Dendritic cell treated with granulocyte-macrophage colony-stimulating factor and Interleukin-4, amounts not matched to agents 40 ng/mL and 50 ng/mL, for 4 days (primary cell): ENCODE measurements around the gene SCYL1.
A peak's percentile ranks its signal among the peaks of the same experiment; 100 is the strongest.

Source experiments
- H3K27ac Mint-ChIP-seq: one replicate; pipeline ENCODE4 v1.8.0; 2022; ENCODE audit warnings: mild to moderate bottlenecking, mixed read lengths
- H3K27me3 Mint-ChIP-seq: one replicate; pipeline ENCODE4 v1.8.0; 2022; ENCODE audit warnings: mild to moderate bottlenecking, mixed read lengths
- H3K36me3 Mint-ChIP-seq: one replicate; pipeline ENCODE4 v1.8.0; 2022; ENCODE audit warnings: low read depth, mixed read lengths
- H3K4me1 Mint-ChIP-seq: one replicate; pipeline ENCODE4 v1.8.0; 2022; ENCODE audit warnings: low read depth, mixed read lengths
- H3K4me3 Mint-ChIP-seq: one replicate; pipeline ENCODE4 v1.8.0; 2022; ENCODE audit warnings: mild to moderate bottlenecking, moderate library complexity, mixed read lengths
- H3K9me3 Mint-ChIP-seq: one replicate; pipeline ENCODE4 v1.8.0; 2022; ENCODE audit warnings: mixed read lengths
- intact Hi-C: fragments of 100-400 bp; cut with micrococcal nuclease; formaldehyde crosslinking; loops from one replicate; pipeline ENCODE4 v1.15.0; 2022

Gene SCYL1

DNA sequence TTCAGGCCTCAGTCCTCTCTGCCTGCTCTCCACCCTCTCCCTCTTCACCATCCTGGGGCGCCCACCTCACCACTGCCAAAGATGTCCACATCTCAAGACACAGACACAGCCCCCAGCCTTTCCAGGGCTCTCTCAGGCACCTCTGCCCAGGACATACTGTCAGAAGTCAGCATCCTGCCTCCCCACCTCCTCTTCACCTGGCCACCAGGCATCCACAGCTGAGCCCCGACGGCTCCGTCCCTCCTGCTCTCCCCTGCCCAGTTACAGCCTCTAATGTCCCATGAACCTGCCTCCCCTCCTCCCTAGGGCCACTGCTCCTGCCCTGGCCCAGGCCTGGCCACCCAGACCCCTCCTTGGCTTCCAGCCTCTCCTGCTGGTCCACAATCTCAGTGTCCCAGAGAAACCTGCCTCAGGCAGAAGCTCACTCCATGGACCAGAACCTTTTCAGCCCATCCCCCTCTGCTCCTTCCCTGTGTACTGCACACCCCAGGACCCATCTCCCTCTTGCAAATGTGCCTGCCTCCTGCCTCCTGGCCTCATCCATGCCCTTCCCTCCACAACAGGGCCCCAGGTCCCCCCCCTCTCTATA is 30.1 kb downstream of the SCYL1 start:
- Mint-ChIP-seq H3K4me1 (peaks cover 63% of the 10 kb centered on the region), H3K4me3 (no peak overlapping the region), H3K27ac (peak overlapping the region; percentile 39), H3K27me3 (peaks cover 41% of the 10 kb centered on the region), H3K36me3 (no peaks in the 10 kb centered on the region), H3K9me3 (no peaks in the 10 kb centered on the region)
- intact Hi-C loops = no loop called here

GRCh38 chr11:65555693-65556231 is 30.9 kb downstream of the SCYL1 start:
- Mint-ChIP-seq H3K27me3 (peaks cover 49% of the 10 kb centered on the region), H3K36me3 (no peaks in the 10 kb centered on the region), H3K27ac (peak overlapping the region; percentile 39), H3K4me1 (peaks cover 71% of the 10 kb centered on the region), H3K4me3 (no peak overlapping the region), H3K9me3 (no peaks in the 10 kb centered on the region)
- intact Hi-C loops = no loop called here

GRCh38 chr11:65556470-65557279 is 31.8 kb downstream of the SCYL1 start:
- peaks cover 51% of the 10 kb centered on the region for H3K27me3 Mint-ChIP-seq
- no peaks in the 10 kb centered on the region for H3K9me3 Mint-ChIP-seq
- H3K4me3 Mint-ChIP-seq = no peak overlapping the region
- peak overlapping the region; percentile 39 for H3K27ac Mint-ChIP-seq
- no peaks in the 10 kb centered on the region for H3K36me3 Mint-ChIP-seq
- peaks cover 63% of the 10 kb centered on the region for H3K4me1 Mint-ChIP-seq
- intact Hi-C loops = no loop called here

DNA sequence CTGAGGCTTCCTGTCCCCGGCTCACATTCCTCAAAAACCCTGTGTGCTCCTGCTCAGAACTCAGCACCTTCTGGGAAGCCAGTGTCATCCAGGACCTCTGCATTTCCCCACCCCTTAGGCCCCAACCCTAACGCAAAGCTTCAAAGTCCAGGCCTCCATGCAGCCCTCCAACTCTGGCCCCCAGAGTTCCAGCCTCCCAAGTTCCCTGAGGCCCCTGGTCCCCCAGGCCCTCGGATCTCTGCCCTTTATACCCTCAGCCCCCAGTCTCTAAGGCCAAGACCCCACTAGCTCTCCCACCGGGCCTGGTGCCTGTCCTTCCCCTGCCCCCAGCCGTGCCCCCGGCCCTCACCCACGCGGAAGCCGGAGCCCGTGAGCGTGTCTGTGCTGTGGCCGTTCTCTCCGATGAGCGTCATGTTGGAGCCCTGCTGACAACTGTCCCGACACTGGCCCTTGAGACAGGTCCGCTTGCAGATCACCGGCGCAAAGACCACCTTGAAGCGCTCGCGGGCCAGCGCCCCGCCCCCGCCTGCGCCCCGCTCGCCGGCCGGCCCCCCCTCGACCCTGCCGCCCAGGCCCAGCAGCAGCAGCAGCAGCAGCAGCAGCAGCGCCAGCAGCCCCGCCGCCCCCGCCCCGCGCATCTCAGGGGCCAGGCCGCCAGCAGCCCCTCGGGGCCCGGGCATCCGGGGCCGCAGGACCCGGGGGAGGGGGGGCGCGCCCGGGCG is 32.6 kb downstream of the SCYL1 start:
- Mint-ChIP-seq H3K27me3 (peaks cover 54% of the 10 kb centered on the region), H3K36me3 (no peaks in the 10 kb centered on the region), H3K4me3 (peak overlapping the region; percentile 39), H3K4me1 (peaks cover 55% of the 10 kb centered on the region), H3K9me3 (no peaks in the 10 kb centered on the region), H3K27ac (no peak overlapping the region)
- intact Hi-C loops = no loop called here

GRCh38 chr11:65558002-65558929 is 33.4 kb downstream of the SCYL1 start, which contains the start of gene LTBP3:
TSS of gene LTBP3 (minus strand) at chr11:65558359. CDS start at chr11:65557959, 400 bp downstream.
- H3K4me3 Mint-ChIP-seq = peak within 1 kb of the TSS; percentile 65
- H3K27ac Mint-ChIP-seq = peak within 1 kb of the TSS; percentile 28
- H3K9me3 Mint-ChIP-seq = no peaks in the 10 kb centered on the region
- no peaks in the 10 kb centered on the region for H3K36me3 Mint-ChIP-seq
- intact Hi-C loops = no loop called here
- peaks cover 47% of the 10 kb centered on the region for H3K4me1 Mint-ChIP-seq
- peaks cover 56% of the 10 kb centered on the region for H3K27me3 Mint-ChIP-seq

- no peak overlapping the region for H3K27ac Mint-ChIP-seq
- H3K4me3 Mint-ChIP-seq = no peak overlapping the region
- no peaks in the 10 kb centered on the region for H3K9me3 Mint-ChIP-seq
- H3K4me1 Mint-ChIP-seq = peaks cover 47% of the 10 kb centered on the region
- intact Hi-C loops = no loop called here
- no peaks in the 10 kb centered on the region for H3K36me3 Mint-ChIP-seq
- peaks cover 57% of the 10 kb centered on the region for H3K27me3 Mint-ChIP-seq
Observed at GRCh38 chr11:65558930-65559509, 34.1 kb downstream of the SCYL1 start.

DNA sequence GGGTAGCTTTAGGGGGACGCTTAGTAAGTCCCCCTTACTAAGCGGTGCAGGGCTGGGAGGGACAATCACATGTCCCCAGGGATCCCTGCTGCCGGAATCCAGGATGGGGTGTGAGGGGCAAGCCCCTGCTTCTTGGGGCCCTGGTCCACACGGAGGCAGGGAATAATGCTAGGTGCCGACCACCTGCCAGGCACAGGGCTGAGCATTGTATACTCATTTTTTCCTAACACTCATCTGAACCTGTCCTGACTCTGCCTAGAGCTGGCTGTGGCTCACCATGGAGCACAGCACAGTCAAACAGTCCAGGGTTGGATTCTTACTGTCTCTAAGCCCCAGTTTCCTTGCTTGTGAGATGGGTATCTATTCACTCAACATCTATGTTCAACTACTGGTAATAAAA is 34.7 kb downstream of the SCYL1 start:
- H3K27me3 Mint-ChIP-seq = peaks cover 53% of the 10 kb centered on the region
- H3K9me3 Mint-ChIP-seq = no peaks in the 10 kb centered on the region
- intact Hi-C loops = no loop called here
- H3K4me3 Mint-ChIP-seq = no peak overlapping the region
- no peak overlapping the region for H3K27ac Mint-ChIP-seq
- H3K4me1 Mint-ChIP-seq = peaks cover 43% of the 10 kb centered on the region
- no peaks in the 10 kb centered on the region for H3K36me3 Mint-ChIP-seq

GRCh38 chr11:65559951-65560537 is 35.2 kb downstream of the SCYL1 start:
- peaks cover 48% of the 10 kb centered on the region for H3K27me3 Mint-ChIP-seq
- H3K4me1 Mint-ChIP-seq = peaks cover 41% of the 10 kb centered on the region
- no peaks in the 10 kb centered on the region for H3K36me3 Mint-ChIP-seq
- H3K9me3 Mint-ChIP-seq = no peaks in the 10 kb centered on the region
- intact Hi-C loops = no loop called here
- no peak overlapping the region for H3K27ac Mint-ChIP-seq
- no peak overlapping the region for H3K4me3 Mint-ChIP-seq

DNA sequence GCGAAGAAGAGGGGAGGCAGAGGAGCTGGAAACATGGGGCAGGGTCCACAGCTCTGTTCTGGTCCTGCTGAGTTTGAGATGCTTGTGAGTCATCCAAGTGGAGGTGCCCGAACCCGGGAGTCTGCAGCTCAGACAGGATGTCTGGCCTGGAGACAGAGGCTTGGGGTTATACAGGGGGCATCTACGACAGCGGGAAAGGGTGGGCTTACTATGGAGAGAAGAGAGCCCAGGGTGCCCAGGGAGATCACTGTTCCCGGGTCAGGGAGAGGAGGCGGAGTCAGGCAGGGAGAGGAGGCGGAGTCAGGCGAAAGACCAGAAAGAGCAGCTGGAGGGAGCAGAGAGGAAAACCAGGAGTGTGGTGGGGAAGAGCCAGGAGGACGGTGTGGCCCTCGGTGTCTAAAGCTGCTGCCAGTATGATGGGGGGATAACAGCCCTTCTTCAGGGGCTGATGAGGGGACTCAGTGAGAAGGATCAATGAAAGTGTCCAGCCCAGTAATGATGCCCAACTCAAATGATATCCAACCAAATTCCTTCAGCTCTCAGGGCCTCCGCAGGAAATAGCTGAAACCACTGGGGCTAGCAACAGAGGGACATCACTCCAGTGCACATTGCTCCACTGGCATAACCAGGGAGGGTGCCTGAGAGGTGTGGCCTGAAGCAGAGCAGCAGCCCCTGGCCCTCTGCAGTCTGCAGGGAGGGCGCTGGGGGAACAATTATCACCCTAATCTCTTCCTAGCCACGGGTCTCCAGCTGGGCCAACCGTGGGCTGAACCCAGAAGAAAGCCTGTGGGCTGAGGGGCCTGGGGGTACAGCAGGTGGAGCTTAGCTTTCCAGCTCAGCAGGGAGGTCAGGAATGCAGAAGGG is 35.9 kb downstream of the SCYL1 start:
- Mint-ChIP-seq H3K27me3 (peaks cover 44% of the 10 kb centered on the region), H3K27ac (no peak overlapping the region), H3K4me3 (no peak overlapping the region), H3K9me3 (no peaks in the 10 kb centered on the region), H3K4me1 (peaks cover 41% of the 10 kb centered on the region), H3K36me3 (no peaks in the 10 kb centered on the region)
- intact Hi-C loops = no loop called here

DNA sequence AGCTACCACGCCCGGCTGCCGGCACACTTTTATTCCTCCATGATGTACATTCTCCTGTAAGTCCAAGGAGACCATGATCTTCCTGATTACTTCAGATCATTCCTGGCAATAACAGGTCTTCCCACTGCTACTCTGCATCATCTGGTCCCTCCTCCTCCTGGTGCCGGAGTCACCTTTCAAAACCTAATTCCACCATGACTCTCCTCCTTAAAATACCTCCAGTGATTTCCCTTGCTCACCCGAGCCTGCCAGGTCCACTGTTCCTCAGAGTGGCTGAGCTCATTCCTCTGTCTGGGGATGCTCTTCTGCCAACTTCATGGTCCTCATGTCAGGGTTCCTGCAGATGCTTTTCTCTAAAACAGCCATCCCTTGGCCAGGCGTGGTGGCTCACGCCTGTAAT is 37.1 kb downstream of the SCYL1 start:
- H3K27ac Mint-ChIP-seq = no peak overlapping the region
- H3K36me3 Mint-ChIP-seq = peaks cover 5% of the 10 kb centered on the region
- H3K4me1 Mint-ChIP-seq = peaks cover 39% of the 10 kb centered on the region
- H3K27me3 Mint-ChIP-seq = peaks cover 36% of the 10 kb centered on the region
- intact Hi-C loops = no loop called here
- no peaks in the 10 kb centered on the region for H3K9me3 Mint-ChIP-seq
- H3K4me3 Mint-ChIP-seq = no peak overlapping the region

DNA sequence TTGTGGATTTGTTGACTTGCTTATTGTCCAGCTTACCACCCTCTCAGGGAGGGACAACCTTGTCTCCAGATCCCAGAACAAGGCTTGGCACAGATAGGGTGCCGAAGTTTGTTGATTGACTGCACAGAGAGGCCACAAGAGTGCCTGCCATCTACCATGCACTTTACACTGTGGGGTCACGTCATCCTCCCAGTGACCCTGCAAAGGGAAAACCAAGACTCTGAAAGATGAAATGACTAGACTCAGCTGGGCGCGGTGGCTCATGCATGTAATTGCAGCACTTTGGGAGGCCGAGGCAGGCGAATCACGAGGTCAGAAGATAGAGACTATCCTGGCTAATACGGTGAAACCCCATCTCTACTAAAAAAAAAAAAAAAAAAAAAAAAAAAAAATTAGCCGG is 37.9 kb downstream of the SCYL1 start:
- peaks cover 10% of the 10 kb centered on the region for H3K36me3 Mint-ChIP-seq
- H3K4me1 Mint-ChIP-seq = peaks cover 34% of the 10 kb centered on the region
- H3K9me3 Mint-ChIP-seq = no peaks in the 10 kb centered on the region
- H3K27me3 Mint-ChIP-seq = peaks cover 31% of the 10 kb centered on the region
- no peak overlapping the region for H3K4me3 Mint-ChIP-seq
- intact Hi-C loops = no loop called here
- H3K27ac Mint-ChIP-seq = no peak overlapping the region

GRCh38 chr11:65563601-65564000 is 38.7 kb downstream of the SCYL1 start:
- peaks cover 18% of the 10 kb centered on the region for H3K36me3 Mint-ChIP-seq
- peaks cover 26% of the 10 kb centered on the region for H3K27me3 Mint-ChIP-seq
- H3K27ac Mint-ChIP-seq = no peak overlapping the region
- H3K4me1 Mint-ChIP-seq = peaks cover 42% of the 10 kb centered on the region
- intact Hi-C loops = no loop called here
- no peaks in the 10 kb centered on the region for H3K9me3 Mint-ChIP-seq
- no peak overlapping the region for H3K4me3 Mint-ChIP-seq
